HL-60 (cell line): ENCODE results near the gene SLC25A15.

Experiments used
- DNase-seq, 2 experiments: peaks; one replicate each; pipeline ENCODE4 v3.0.0-alpha.2; 2010 to 2020; ENCODE audit warnings: low read depth in 1 of 2, low spot score in 1 of 2
- H3K27ac ChIP-seq: fragments of 250-450 bp; sonication (Bioruptor Pico); replicated peaks from 2 replicates; pipeline ENCODE4 v1.5.1; 2020; ENCODE audit warnings: mild to moderate bottlenecking, moderate library complexity
- H3K27me3 ChIP-seq: fragments of 250-450 bp; sonication (Bioruptor Pico); 2 replicates; pipeline ENCODE4 v1.5.1; 2021; ENCODE audit warnings: mild to moderate bottlenecking, moderate library complexity; ENCODE audit not compliant: insufficient read depth, poor library complexity, severe bottlenecking
- H3K4me3 ChIP-seq: replicated peaks from 2 replicates; pipeline ENCODE4 v1.5.1; 2011; ENCODE audit warnings: mild to moderate bottlenecking, control low read depth, low read length; ENCODE audit not compliant: insufficient read depth
- CTCF ChIP-seq: IDR thresholded peaks from one replicate; pipeline ENCODE4 v1.5.1; 2011; ENCODE audit warnings: low read length, control low read depth, inconsistent platforms; ENCODE audit not compliant: insufficient read depth
- GABPA ChIP-seq: IDR thresholded peaks from 2 replicates; pipeline ENCODE4 v1.6.1; 2012; ENCODE audit warnings: low read depth
- POLR2AphosphoS5 ChIP-seq: IDR thresholded peaks from 2 replicates; pipeline ENCODE4 v1.6.1; 2012; ENCODE audit warnings: low read depth
- SPI1 ChIP-seq: IDR thresholded peaks from 2 replicates; pipeline ENCODE4 v1.6.1; 2012; ENCODE audit warnings: low read depth, mild to moderate bottlenecking, borderline replicate concordance
- TF ChIP-seq, protein P1 (sequence below): IDR thresholded peaks from 2 replicates; pipeline ENCODE4 v1.6.1; 2012; ENCODE audit warnings: low read depth; ENCODE audit not compliant: insufficient replicate concordance

Gene SLC25A15

GRCh38 chr13:40801255-40802217 lies 12.1 kb downstream of the SLC25A15 start:
- Histone ChIP-seq H3K27me3 (no peaks in the 10 kb centered on the region), H3K27ac (no peak overlapping the region), H3K4me3 (no peak overlapping the region)
- TF ChIP-seq SPI1: no peak
- TF ChIP-seq POLR2AphosphoS5: no peak
- TF ChIP-seq CTCF: no peak
- no peak for TF ChIP-seq GABPA
- TF ChIP-seq, protein P1, sequence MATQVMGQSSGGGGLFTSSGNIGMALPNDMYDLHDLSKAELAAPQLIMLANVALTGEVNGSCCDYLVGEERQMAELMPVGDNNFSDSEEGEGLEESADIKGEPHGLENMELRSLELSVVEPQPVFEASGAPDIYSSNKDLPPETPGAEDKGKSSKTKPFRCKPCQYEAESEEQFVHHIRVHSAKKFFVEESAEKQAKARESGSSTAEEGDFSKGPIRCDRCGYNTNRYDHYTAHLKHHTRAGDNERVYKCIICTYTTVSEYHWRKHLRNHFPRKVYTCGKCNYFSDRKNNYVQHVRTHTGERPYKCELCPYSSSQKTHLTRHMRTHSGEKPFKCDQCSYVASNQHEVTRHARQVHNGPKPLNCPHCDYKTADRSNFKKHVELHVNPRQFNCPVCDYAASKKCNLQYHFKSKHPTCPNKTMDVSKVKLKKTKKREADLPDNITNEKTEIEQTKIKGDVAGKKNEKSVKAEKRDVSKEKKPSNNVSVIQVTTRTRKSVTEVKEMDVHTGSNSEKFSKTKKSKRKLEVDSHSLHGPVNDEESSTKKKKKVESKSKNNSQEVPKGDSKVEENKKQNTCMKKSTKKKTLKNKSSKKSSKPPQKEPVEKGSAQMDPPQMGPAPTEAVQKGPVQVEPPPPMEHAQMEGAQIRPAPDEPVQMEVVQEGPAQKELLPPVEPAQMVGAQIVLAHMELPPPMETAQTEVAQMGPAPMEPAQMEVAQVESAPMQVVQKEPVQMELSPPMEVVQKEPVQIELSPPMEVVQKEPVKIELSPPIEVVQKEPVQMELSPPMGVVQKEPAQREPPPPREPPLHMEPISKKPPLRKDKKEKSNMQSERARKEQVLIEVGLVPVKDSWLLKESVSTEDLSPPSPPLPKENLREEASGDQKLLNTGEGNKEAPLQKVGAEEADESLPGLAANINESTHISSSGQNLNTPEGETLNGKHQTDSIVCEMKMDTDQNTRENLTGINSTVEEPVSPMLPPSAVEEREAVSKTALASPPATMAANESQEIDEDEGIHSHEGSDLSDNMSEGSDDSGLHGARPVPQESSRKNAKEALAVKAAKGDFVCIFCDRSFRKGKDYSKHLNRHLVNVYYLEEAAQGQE: no peak
- no peak for DNase-seq

DNA sequence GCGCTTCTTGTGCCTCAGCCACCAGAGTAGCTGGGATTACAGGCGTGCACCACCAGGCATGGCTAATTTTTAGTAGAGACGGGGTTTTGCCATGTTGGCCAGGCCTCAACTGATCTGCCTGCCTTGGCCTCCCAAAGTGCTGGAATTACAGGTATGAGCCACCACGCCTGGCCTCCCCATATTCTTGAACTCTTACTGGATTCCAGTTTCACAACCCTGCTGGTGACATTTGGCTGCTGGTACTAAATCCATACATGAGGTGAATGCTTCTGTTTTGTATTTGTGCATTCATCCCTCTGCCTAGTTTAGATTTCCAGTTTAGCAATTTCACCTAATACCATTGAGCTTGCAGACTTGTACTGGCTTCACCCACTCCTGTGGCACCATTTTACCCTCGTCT lies 13.9 kb downstream of the SLC25A15 start:
- TF ChIP-seq, protein P1: no peak
- TF ChIP-seq GABPA (no peak), SPI1 (no peak)
- Histone ChIP-seq H3K4me3 (no peak overlapping the region), H3K27ac (no peak overlapping the region), H3K27me3 (no peaks in the 10 kb centered on the region)
- DNase-seq: no peak

DNA sequence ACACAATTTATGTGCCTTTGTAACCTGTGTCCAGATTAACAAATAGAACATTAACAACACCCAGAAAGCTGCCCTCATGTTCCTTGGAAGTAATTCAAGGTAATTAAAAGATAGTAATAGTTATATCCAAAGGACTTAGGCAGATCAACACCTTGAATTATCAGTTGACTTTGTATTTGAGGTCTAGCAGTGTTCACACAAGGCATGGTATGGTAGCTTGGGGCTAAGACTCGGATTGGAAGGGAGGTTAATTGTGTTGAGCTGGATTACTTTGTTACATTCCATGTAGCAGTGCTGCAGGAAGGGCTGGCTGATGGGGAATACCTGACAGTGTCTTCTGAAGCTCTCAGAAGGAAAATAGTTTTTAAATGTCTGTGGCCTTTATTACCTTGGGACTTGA lies 16.8 kb downstream of the SLC25A15 start:
- Histone ChIP-seq H3K4me3 (no peak overlapping the region), H3K27me3 (no peaks in the 10 kb centered on the region), H3K27ac (no peak overlapping the region)
- no peak for DNase-seq
- TF ChIP-seq SPI1 (no peak), GABPA (no peak), CTCF (no peak), POLR2AphosphoS5 (no peak)
- TF ChIP-seq, protein P1: no peak
